GM21515 (cell line): ENCODE measurements around the gene CEACAM4.
A peak's percentile ranks its signal among the peaks of the same experiment; 100 is the strongest.
"Not testable (repeated sequence)": the region's sequence is repeated elsewhere in the genome, so short reads cannot be mapped to it uniquely, and the experiment has no call there.

Source experiments
- ATAC-seq: cut with Tn5 transposase; IDR thresholded peaks from one replicate; pipeline ENCODE4 v1.9.1; 2021; ENCODE audit not compliant: unreplicated experiment

Gene CEACAM4

GRCh38 chr19:41586064-41586463 is 40.8 kb downstream of the CEACAM4 start:
- no peak for ATAC-seq

- no peak for ATAC-seq
Measured at GRCh38 chr19:41584931-41585330, 41.9 kb downstream of the CEACAM4 start.

GRCh38 chr19:41584260-41584810 is 42.5 kb downstream of the CEACAM4 start:
- no peak for ATAC-seq

GRCh38 chr19:41582577-41583182 is 44.2 kb downstream of the CEACAM4 start:
- ATAC-seq: not testable (repeated sequence)

- not testable (repeated sequence) for ATAC-seq
Measured at GRCh38 chr19:41581068-41581467, 45.8 kb downstream of the CEACAM4 start.

GRCh38 chr19:41578886-41579285 is 48.0 kb downstream of the CEACAM4 start:
- no peak for ATAC-seq

GRCh38 chr19:41577833-41578232 is 49.0 kb downstream of the CEACAM4 start:
- ATAC-seq: no peak

- ATAC-seq: no peak
Measured at GRCh38 chr19:41577144-41577830, 49.6 kb downstream of the CEACAM4 start.

- ATAC-seq: peak; percentile 72
Measured at GRCh38 chr19:41575998-41576397, 50.9 kb downstream of the CEACAM4 start, which contains the start of gene CEACAM21. CEACAM21 (plus strand) TSS chr19:41576166; CDS start chr19:41576275, 109 bp downstream.

- no peak for ATAC-seq
Measured at GRCh38 chr19:41570639-41571112, 56.2 kb downstream of the CEACAM4 start.

GRCh38 chr19:41570179-41570578 is 56.7 kb downstream of the CEACAM4 start:
- ATAC-seq: no peak

- ATAC-seq: no peak
Measured at GRCh38 chr19:41569481-41570150, 57.3 kb downstream of the CEACAM4 start.
